H1 (cell line): Measurements from ENCODE around the gene TSKS.

Experiments used
- CREB1 ChIP-seq: IDR thresholded peaks from 2 replicates; pipeline ENCODE4 v1.6.1; 2012; ENCODE audit warnings: inconsistent platforms
- MAFK ChIP-seq: IDR thresholded peaks from 2 replicates; pipeline ENCODE4 v1.6.1; 2012; ENCODE audit warnings: low read depth, mild to moderate bottlenecking, improper control_type of control experiment, low read length
- POLR2A ChIP-seq, 2 experiments: IDR thresholded peaks; 1 replicate in 1 of 2; 2 replicates in 1 of 2; pipeline ENCODE4 v1.6.1; 2011; ENCODE audit warnings: low read depth in 2 of 2, low read length in 2 of 2, mild to moderate bottlenecking in 2 of 2; ENCODE audit errors: control extremely low read depth in 1 of 2
- TF ChIP-seq, protein P1 (sequence below), 3 experiments: IDR thresholded peaks; 1 replicate in 2 of 3; 2 replicates in 1 of 3; pipeline versions ENCODE4 v1.5.1 to v1.6.1; 2011; ENCODE audit warnings: low read length in 3 of 3, mild to moderate bottlenecking in 3 of 3, inconsistent platforms in 2 of 3, low read depth in 1 of 3, moderate library complexity in 1 of 3; ENCODE audit not compliant: insufficient read depth in 1 of 3; ENCODE audit errors: control extremely low read depth in 1 of 3

DNA sequence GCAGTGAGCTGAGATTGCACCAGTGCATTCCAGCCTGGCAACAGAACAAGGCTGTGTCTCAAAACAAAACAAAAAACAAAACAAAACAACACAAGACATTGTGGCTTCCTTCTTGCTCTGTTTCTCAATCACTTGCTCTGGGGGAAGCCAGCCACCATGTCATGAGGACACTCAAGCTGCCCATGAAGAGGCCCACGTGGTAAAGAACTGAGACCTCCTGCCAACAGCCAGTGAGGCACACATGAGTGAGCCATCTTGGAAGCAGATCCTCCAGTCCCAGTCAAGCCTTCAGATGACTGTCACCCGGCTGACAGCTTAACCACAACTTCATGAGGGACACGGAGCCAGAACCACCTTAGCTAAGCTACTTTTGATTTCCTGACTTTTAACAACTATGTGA is 47.0 kb downstream of the TSKS start:
- TF ChIP-seq, protein P1, sequence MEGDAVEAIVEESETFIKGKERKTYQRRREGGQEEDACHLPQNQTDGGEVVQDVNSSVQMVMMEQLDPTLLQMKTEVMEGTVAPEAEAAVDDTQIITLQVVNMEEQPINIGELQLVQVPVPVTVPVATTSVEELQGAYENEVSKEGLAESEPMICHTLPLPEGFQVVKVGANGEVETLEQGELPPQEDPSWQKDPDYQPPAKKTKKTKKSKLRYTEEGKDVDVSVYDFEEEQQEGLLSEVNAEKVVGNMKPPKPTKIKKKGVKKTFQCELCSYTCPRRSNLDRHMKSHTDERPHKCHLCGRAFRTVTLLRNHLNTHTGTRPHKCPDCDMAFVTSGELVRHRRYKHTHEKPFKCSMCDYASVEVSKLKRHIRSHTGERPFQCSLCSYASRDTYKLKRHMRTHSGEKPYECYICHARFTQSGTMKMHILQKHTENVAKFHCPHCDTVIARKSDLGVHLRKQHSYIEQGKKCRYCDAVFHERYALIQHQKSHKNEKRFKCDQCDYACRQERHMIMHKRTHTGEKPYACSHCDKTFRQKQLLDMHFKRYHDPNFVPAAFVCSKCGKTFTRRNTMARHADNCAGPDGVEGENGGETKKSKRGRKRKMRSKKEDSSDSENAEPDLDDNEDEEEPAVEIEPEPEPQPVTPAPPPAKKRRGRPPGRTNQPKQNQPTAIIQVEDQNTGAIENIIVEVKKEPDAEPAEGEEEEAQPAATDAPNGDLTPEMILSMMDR (IDR thresholded peaks at IDR 0.05; ENCODE audit: control extremely low read depth in 1 of 3, insufficient read depth in 1 of 3, low read depth in 1 of 3, low read length in 3 of 3): no peak
- no peak for TF ChIP-seq POLR2A (IDR thresholded peaks at IDR 0.05; ENCODE audit: control extremely low read depth in 1 of 2, low read depth in 2 of 2, low read length in 2 of 2)
- TF ChIP-seq CREB1: no peak
- no peak for TF ChIP-seq MAFK
